ENCODE results near the gene DPH1. TPM values are rescaled to one million over a fixed set of nuclear protein-coding genes. Genes with fewer than 3 reads are reported as not detected.

DPH1 gene
- total RNA-seq, 1 donor from 2014 or later, result 63.4 TPM

GRCh38 chr17:2056206-2057174, 26.5 kb downstream of the DPH1 start:
- Mint-ChIP-seq H3K4me3 (peak overlapping the region; percentile 75), H3K9me3 (no peaks in the 10 kb centered on the region), H3K36me3 (ENCODE audit: low read depth) (peaks cover 7% of the 10 kb centered on the region), H3K4me1 (peaks cover 45% of the 10 kb centered on the region), H3K27me3 (peaks cover 11% of the 10 kb centered on the region), H3K27ac (peak overlapping the region; percentile 41)
- no peak for TF ChIP-seq CTCF (IDR thresholded peaks at IDR 0.05)
- intact Hi-C loops (cut with micrococcal nuclease), result loop anchor here (2.0 to 5.0 kb wide), 2 partner anchors 46 to 280 kb away; partner anchors contain the start of genes SGSM2 and TSR1
- ChIA-PET CTCF (interaction anchor here (1.1 to 8.6 kb wide), 16 partner anchors 8 to 226 kb away, joined by 3 to 228 read pairs (median 10); no protein-coding TSS in a partner anchor), POLR2A (interaction anchor here (0.5 to 24.5 kb wide), 12 partner anchors 8 to 657 kb away, joined by 3 to 449 read pairs (median 4); partner anchors contain the start of gene YWHAE)
- ATAC-seq (ENCODE audit: low read depth) (no peak), DNase-seq (peak; percentile 60)

GRCh38 chr17:2057175-2057759, 27.3 kb downstream of the DPH1 start:
- CTCF ChIA-PET, result interaction anchor here (1.1 to 8.6 kb wide), 15 partner anchors 10 to 225 kb away, joined by 3 to 228 read pairs (median 8); no protein-coding TSS in a partner anchor
- POLR2A ChIA-PET, result interaction anchor here (1.0 to 24.5 kb wide), 6 partner anchors 11 to 159 kb away, joined by 3 to 449 read pairs (median 6); no protein-coding TSS in a partner anchor
- intact Hi-C loops (cut with micrococcal nuclease), result loop anchor here (2.0 to 5.0 kb wide), 2 partner anchors 45 to 280 kb away; partner anchors contain the start of genes SGSM2 and TSR1
- Mint-ChIP-seq H3K36me3 (ENCODE audit: low read depth) (peaks cover 12% of the 10 kb centered on the region), H3K9me3 (no peaks in the 10 kb centered on the region), H3K27ac (no peak overlapping the region), H3K4me1 (peaks cover 38% of the 10 kb centered on the region), H3K27me3 (peaks cover 5% of the 10 kb centered on the region), H3K4me3 (no peak overlapping the region)
- DNase-seq (peak; percentile 40), ATAC-seq (ENCODE audit: low read depth) (no peak)
- TF ChIP-seq CTCF (IDR thresholded peaks at IDR 0.05), result no peak

DNA sequence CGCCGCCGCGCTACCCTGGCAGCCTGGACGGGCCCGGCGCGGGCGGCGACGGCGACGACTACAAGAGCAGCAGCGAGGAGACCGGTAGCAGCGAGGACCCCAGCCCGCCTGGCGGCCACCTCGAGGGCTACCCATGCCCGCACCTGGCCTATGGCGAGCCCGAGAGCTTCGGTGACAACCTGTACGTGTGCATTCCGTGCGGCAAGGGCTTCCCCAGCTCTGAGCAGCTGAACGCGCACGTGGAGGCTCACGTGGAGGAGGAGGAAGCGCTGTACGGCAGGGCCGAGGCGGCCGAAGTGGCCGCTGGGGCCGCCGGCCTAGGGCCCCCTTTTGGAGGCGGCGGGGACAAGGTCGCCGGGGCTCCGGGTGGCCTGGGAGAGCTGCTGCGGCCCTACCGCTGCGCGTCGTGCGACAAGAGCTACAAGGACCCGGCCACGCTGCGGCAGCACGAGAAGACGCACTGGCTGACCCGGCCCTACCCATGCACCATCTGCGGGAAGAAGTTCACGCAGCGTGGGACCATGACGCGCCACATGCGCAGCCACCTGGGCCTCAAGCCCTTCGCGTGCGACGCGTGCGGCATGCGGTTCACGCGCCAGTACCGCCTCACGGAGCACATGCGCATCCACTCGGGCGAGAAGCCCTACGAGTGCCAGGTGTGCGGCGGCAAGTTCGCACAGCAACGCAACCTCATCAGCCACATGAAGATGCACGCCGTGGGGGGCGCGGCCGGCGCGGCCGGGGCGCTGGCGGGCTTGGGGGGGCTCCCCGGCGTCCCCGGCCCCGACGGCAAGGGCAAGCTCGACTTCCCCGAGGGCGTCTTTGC, 28.0 kb downstream of the DPH1 start:
- CTCF ChIA-PET, result interaction anchor here (0.6 to 8.6 kb wide), 21 partner anchors 9 to 224 kb away, joined by 3 to 228 read pairs (median 5); no protein-coding TSS in a partner anchor
- H3K27ac Mint-ChIP-seq, result no peak overlapping the region
- intact Hi-C loops (cut with micrococcal nuclease), result loop anchor here (2.0 to 5.0 kb wide), 2 partner anchors 44 to 279 kb away; partner anchors contain the start of genes SGSM2 and TSR1

More for the DNA sequence above, 28.0 kb downstream of the DPH1 start:
- peaks cover 5% of the 10 kb centered on the region for H3K27me3 Mint-ChIP-seq
- no peaks in the 10 kb centered on the region for H3K9me3 Mint-ChIP-seq
- H3K4me1 Mint-ChIP-seq, result peaks cover 37% of the 10 kb centered on the region
- ATAC-seq (ENCODE audit: low read depth), result no peak
- peak; percentile 33 for DNase-seq
- POLR2A ChIA-PET, result interaction anchor here (0.8 to 24.5 kb wide), 12 partner anchors 11 to 188 kb away, joined by 3 to 449 read pairs (median 5); no protein-coding TSS in a partner anchor
- no peak for TF ChIP-seq CTCF (IDR thresholded peaks at IDR 0.05)
- H3K4me3 Mint-ChIP-seq, result peak overlapping the region; percentile 46
- H3K36me3 Mint-ChIP-seq (ENCODE audit: low read depth), result peaks cover 16% of the 10 kb centered on the region
